HuH-7 (cell line): Measurements from ENCODE around the gene VAMP8.
"Not testable (repeated sequence)": the region's sequence is repeated elsewhere in the genome, so short reads cannot be mapped to it uniquely, and the experiment has no call there.

Experiments
- DNase-seq: peaks from one replicate; pipeline ENCODE4 v3.0.0; 2011; ENCODE audit warnings: low spot score

The VAMP8 gene

DNA sequence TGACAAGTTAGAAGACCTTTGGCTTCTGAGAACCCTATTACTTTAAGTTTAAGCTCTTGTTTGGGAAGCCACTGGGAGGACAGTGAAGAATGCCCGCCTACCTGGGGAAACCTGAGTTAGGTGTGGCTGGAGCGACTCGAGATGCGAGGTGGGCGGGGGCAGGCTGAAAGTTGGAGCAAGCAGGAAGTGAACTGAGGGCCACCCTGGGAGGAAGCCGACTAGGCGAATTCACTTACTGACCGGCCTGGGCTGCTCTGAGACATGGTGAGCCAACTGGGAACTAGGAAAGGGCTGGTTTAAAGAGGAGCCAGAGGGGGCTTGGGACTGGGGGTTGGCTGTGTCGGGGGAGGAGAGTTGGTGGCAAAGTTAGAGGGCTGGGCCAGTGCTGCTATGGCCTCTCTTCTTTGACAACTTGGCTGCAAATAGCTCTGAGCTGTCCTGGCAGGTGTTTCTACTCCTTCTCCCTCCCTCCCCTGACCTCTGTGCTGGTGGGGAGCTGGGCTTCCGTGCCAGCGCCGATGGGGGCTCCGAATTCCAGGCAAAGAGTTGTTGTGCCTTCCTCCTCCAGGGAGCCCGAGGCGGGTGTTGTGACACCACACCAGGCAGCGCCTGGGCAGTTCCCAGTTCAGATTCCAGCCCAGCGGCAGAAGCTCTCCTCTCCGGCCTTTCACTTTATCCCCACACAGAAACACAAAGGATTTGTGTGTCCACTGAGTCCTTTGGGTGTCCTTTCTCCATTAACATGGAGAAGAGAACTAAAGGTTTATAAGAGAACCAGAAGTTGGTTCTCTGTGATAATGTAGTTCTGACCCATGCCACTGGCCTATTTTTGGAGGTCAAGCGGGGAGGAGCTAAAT lies at the start of gene VAMP8:
VAMP8 (plus strand) TSS at position 201 of the 857 bp plus-strand sequence; CDS start at position 262, 61 bp downstream.
- no peak for DNase-seq

DNA sequence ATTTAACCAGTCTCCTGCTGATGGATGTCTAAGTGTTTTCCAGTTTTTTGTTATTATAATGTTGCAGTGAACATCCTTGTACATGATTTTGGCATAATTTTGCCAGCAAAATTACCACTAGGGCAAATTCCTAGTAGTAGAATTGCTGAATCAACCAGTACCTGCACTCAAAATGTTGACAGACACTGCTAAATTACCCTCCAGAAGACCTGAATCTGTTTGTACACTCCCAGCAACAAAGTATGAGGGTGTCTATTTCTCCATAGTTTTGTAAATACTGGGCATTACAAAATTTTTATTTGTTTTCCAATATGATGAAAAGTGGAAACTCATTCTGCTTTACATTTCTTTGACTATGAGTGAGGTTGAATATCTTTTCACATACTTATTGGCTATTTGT lies 49.6 kb upstream of the VAMP8 start:
- DNase-seq = no peak

DNA sequence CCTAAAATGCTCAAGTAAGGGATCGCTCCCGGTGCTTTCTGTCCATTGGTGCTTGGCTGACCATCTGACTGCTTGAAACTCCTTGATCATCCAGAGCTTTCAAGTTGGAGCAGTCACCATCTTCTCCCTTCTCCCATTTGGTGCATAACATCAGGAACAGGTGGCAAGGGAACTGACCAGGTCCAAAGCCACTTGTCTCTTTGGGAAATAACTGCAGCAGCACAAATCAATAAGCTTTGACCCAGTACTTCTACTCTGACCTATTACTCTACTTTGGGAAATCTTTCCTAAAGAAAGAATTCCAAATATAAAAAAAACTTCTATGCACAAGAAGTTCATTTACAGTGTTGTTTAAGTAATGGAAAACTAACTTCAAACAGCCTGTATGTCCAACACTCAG lies 49.0 kb upstream of the VAMP8 start:
- no peak for DNase-seq

DNA sequence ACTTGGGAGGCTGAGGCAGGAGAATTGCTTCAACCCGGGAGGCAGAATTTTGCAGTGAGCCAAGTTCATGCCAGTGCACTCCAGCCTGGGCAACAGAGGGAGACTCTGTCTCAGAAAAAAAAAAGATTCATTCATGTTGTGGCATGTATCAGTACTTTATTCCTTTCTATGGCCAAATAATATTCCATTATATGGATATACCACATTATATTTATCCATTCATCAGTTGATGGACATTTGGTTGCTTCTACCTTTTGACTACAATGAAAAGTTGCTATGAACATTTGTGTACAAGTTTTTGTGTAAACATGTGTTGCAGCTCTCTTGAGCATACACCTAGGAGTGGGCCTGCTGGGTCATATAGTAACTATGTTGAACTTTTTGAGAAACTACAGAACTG lies 47.6 kb upstream of the VAMP8 start:
- no peak for DNase-seq

DNA sequence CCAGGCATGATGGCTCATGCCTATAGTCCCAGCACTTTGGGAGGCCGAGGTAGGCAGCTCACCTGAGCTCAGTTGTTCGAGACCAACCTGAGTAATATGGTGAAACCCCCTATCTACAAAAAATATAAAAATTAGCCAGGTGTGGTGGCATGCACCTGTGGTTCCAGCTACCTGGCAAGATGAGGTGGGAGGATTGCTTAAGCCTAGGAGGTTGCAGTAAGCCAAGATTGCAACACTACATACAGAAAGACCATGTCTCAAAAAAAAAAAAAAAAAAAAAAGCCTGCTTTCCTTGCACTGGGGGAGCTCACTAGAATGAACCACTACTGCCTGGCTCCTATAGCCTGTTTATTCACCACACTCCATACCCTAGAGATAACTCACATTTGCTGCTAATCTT lies 45.8 kb upstream of the VAMP8 start:
- no peak for DNase-seq

DNA sequence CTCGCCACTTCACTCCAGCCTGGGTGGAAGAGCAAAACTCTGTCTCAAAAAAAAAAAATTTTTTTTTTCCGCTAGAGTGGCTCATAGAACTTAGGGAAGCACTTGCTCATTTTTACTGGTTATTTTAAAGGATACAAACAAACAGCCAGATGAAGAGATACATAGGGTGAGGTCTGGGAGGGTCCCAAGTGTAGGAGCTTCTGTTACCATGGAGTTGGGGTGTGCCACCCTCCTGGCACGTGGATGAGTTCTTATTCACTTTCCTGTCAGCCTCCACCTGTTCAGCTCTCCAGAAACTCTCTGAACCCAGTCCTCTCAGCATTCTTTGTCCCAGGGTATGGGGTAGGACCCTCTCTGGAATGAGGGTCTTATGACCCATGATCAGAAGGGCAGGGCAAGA lies 43.3 kb upstream of the VAMP8 start:
- DNase-seq = no peak

DNA sequence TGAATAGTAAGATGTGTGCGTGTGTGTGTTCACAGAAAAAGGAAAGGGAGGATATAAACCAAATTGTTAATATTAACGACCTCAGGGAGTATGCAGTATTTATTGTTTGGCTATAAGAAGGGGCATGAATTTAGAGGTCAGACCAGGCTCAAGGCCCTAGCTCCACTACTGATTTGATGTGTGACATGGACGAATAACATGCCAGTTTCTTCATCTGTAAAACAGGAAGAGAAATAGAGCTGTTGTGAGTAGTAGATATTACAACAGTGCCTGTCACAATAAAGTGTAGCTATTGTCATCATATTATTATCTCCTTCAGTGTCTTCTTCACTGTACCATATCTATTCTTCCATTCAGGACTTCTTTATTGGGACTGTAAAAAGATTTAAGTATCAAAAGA lies 42.5 kb upstream of the VAMP8 start:
- no peak for DNase-seq

DNA sequence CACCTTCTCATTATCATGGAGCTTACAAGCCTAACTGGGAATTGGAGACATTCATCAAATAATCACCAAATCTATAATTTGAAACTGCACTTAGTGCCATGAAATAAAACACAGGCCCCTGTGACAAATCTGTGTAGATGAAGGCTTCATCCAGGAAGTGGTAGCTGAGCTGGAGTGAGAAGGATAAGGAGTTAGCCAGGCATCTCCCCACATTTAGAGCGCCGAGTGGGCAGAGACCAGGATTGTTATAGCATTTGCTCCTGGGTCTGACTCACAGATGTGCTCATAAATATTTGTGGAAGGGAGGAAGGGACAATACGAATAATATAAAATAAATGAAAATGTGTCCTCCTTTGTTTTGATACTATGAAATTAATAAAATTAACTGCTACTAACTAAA lies 40.9 kb upstream of the VAMP8 start:
- no peak for DNase-seq

DNA sequence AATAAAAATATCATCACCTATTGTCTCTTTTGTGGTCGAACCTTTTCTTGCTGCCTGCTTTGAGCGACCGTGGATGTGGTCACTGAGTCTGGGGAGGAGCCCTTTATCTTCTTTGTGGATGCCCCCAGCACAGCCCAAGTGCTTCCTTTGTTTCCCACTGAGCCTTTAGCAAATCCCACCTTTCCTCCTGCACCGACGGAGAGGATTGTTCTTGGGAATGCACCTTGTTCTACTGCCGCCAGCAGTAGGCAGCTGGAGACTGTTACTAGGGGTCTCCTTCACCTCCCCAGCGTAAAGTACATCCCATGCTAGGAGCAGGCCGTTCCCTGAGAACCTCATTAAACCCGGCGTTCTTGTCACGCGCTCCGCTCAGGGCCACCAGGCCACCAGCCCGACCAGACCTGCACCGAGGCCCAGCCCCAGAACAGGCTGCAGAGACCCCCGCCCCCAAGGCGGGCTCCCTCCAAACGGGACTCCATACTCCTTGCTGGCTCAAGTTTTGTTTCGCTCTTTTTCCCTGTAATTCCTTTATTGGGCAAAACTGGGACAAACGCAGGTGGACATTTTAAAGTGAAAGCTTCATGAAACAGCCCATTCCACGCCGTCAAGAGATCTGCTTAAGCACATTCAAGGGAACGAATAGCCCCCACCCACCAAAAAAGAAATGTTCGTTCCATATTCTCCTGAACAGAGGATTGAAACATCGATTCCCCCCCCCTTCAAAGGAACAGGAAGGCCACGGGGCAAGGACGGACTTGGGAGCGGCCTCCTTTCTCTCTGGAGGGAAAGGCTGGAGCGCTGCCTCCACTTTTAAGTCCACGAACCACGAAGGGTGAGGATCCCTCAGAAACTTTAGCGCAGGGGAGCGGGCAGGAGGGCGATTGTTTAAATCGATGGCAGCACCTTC lies 39.5 kb upstream of the VAMP8 start:
- DNase-seq = peak; percentile 52

DNA sequence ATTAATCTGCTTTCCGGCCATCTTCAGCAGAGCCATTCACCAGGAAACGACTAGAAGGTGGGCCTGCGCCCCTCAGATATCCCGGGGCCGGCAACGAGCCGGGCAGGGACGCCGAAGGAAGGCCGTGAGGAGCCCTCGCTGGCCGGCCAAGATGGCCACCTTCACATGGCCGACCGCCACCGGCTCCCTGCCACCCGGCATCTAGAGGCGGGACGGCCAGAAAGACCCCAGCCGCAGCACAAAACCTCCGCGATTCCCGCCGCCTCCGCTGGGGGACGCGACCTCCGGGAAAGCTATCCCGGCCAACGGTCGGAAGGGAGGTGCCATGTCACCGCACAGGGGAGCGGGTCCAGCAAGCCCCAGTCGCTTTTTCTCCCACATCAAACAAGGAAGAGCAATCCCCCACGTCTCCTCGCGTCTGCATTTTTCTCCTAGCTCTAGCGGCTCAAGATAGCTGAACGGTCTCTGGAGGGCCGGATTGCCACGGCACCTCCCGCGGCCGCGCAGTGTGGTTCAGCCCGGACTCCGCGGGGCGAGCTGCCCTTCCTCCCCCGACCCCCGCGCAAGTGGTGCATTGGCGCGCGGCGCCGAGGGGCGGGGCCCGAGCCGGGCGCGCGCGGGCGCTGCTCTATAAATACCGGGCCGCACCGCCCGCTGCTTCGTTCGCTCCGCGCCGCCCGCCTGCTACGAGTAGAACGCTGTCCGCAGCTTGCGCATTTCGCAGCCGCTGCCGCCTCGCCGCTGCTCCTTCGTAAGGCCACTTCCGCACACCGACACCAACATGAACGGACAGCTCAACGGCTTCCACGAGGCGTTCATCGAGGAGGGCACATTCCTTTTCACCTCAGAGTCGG lies 38.7 kb upstream of the VAMP8 start, which contains the start of gene MAT2A:
MAT2A (plus strand) TSS at position 662 of the 854 bp plus-strand sequence; CDS start at position 782, 120 bp downstream.
- DNase-seq = peak; percentile 90

DNA sequence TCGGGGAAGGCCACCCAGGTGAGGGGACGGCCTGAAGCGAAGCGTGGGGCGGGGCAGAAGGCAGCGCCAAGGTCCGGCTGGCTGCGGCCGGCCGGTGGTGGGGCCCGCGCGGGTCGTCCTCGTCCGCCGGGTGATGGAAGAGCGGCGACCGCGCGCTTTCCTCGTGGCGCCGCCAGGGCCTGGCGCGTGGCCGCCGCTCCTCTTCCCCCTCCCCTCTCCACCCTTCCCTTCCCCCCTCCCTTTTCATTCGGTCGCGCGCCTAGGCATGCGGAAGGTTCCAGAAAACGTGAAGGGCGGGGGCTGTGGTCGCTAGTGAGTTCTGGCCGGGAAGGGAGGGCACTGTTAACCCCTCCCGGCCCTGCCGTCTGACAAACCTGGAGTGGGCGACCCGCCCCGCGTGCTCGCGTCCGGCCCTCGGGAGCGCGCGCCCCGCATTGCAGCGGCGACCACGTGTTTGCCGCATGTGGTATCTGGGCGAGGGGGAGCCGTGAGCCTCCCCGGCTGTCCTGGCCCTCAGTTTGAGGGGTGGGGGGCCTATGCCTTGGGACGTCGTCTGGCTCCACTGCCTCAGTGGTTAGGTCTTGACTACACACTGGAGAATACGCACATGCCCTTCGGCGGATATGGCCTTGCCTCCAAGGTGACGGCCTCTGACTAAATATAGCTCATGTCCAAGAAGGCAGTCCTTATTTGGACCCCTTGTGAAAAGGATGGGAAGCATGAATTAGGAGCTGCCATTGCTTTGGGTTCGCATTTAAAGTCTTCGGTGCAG lies 37.8 kb upstream of the VAMP8 start:
- no peak for DNase-seq

DNA sequence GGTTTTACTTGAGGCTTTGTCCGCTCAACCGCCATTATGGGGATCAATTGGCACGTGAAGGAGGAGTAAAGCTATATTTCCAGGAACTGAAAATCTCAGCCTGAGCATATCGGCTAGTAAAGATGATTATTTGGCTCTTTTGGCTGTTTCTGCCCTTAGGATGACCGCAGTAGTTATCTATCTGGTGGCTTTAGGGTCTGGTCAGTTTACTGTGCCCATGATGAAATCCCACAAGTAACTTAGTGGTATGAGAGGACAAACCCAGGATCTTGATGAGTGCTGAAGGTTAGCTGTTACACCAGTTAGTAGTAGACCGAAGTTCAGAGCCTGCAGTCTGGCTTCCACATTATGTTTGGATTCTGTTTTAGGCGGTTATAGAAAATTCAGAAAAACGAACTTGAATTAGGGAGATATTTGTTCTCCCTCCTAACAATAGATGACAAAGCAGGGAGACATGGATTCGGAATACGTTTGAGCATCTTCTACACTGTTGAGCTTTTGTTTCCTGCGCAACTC lies 37.2 kb upstream of the VAMP8 start:
- DNase-seq = no peak

DNA sequence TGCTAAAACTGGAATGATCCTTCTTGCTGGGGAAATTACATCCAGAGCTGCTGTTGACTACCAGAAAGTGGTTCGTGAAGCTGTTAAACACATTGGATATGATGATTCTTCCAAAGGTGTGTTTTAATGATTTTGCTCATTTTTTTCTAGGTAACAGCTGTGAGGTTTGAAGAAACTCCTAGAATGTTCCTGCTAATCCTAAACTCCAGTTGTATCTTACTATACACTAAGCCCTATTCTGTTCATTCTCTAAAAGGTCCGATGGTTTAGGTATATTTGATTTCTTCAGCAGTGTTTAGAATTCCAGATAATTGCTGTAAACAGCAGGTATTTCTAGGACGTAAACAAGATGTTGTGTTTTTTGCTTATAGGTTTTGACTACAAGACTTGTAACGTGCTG lies 36.1 kb upstream of the VAMP8 start:
- no peak for DNase-seq

DNA sequence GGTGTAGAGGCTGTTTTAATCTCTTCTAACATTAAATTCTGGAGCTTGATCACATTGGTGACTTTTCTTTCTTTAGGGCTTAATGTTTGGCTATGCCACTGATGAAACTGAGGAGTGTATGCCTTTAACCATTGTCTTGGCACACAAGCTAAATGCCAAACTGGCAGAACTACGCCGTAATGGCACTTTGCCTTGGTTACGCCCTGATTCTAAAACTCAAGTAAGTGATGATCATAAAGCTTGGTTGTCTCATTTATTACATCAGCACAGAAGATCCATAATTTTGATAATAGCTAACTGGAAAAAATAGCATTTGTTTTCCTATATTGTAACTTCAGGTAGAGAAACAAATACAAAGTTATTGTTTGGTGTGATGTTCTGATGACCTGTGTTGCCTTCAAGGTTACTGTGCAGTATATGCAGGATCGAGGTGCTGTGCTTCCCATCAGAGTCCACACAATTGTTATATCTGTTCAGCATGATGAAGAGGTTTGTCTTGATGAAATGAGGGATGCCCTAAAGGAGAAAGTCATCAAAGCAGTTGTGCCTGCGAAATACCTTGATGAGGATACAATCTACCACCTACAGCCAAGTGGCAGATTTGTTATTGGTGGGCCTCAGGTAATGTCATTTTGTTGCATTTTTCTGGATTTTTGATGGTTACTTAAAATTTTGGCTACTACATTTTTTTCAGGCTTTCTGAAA lies 35.5 kb upstream of the VAMP8 start:
- DNase-seq = no peak

DNA sequence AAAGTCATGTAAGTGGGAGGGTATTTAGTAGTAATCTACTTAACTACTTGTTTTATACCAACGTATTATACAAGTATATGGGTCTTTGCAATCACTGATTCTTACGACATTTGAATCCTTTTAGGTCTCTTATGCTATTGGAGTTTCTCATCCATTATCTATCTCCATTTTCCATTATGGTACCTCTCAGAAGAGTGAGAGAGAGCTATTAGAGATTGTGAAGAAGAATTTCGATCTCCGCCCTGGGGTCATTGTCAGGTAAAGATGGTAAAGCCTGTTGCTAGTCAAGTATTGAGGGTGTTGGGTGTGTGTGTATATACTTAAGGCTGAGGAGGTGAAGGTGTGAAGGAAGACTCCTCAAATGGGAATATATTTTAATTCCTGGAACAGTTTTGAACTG lies 34.6 kb upstream of the VAMP8 start:
- DNase-seq = no peak

DNA sequence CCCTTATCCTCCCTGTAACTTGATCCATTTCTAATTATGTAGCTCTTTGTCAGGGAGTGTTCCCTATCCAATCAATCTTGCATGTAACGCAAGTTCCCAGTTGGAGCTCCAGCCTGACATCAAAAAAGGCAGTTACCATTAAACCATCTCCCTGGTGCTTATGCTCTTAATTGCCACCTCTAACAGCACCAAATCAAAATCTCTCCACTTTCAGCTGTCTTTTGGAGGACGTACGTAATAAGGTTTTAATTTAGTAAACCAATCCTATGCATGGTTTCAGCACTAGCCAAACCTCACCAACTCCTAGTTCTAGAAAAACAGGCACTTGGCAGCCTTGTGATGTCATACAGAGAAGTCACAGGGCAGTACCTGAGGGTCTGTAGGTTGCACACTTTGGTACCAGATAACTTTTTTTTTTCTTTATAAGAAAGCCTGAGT lies 33.1 kb upstream of the VAMP8 start:
- not testable (repeated sequence) for DNase-seq

DNA sequence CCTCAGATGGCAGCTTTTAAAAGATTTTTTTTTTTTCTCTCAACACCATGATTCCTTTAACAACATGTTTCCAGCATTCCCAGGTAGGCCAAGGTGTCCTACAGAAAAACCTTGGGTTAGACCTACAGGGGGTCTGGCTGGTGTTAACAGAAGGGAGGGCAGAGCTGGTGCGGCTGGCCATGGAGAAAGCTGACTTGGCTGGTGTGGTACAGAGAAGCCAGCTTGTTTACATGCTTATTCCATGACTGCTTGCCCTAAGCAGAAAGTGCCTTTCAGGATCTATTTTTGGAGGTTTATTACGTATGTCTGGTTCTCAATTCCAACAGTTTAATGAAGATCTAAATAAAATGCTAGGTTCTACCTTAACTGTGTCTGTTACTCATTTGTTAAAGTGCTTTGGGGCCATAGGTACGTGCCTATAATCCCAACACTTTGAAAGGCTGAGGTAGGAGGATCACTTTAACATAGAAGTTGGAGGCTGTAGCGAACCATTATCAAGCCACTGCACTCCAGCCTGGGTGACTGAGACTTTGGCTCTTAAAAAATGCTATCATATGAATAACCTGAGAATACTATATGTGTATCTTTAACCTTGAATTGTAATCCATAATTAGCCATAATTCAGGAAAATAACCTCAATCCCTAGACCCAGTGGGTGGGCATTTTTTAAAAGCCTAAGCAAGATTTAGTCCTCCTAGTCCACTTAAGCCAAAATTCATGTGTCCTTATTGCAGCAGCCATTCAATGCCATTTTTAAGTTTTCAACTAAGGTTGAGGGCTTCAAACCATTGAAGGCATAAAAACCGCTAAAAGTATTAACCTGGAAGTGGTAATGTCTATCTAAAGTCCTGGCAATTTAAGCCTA lies 32.2 kb upstream of the VAMP8 start:
- DNase-seq = not testable (repeated sequence)

DNA sequence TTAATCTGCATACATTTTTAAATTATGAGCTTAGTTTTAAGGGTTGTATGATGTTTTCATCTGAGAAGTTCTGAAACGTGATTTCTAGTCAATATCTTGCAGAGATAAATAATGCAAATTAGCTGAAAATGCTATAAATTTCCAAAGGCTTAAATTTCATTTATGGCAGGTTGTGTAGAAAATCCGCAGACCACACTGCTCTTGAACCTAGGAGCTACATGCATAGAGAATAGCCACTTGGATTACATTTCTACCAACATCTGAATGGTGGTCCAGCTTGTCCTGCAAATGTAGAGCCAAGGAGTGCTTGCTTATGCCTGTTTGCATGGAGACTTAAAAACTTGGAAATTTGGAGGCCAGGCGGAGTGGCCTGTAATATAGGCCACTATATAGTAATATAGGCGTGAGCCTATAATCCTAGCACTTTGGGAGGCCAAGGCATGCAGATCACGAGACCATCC lies 31.6 kb upstream of the VAMP8 start:
- DNase-seq = no peak
